GM19468 (cell line): ENCODE measurements around the gene FNDC3B.

Source experiments
- ATAC-seq: cut with Tn5 transposase; IDR thresholded peaks from one replicate; pipeline ENCODE4 v1.9.1; 2021; ENCODE audit warnings: mild to moderate bottlenecking, moderate library complexity, moderate number of reproducible peaks; ENCODE audit not compliant: unreplicated experiment; ENCODE audit errors: extremely low read depth

The FNDC3B gene

GRCh38 chr3:172312711-172313110, 273.3 kb downstream of the FNDC3B start:
- ATAC-seq: no peak

- ATAC-seq: no peak
Measured at GRCh38 chr3:172313671-172314070, 274.3 kb downstream of the FNDC3B start.

- ATAC-seq: no peak
Measured at GRCh38 chr3:172314591-172315160, 275.3 kb downstream of the FNDC3B start.

- ATAC-seq: no peak
Measured at GRCh38 chr3:172315401-172316091, 276.2 kb downstream of the FNDC3B start.

GRCh38 chr3:172316758-172317157, 277.4 kb downstream of the FNDC3B start:
- ATAC-seq: no peak

GRCh38 chr3:172317481-172317880, 278.1 kb downstream of the FNDC3B start:
- ATAC-seq: no peak

- no peak for ATAC-seq
Measured at GRCh38 chr3:172317984-172318383, 278.6 kb downstream of the FNDC3B start.

- no peak for ATAC-seq
Measured at GRCh38 chr3:172319595-172319994, 280.2 kb downstream of the FNDC3B start.

- no peak for ATAC-seq
Measured at GRCh38 chr3:172320468-172320867, 281.1 kb downstream of the FNDC3B start.

- no peak for ATAC-seq
Measured at GRCh38 chr3:172321035-172321434, 281.7 kb downstream of the FNDC3B start.

GRCh38 chr3:172323894-172324610, 284.7 kb downstream of the FNDC3B start:
- no peak for ATAC-seq

GRCh38 chr3:172324611-172325203, 285.3 kb downstream of the FNDC3B start:
- ATAC-seq: no peak

- no peak for ATAC-seq
Measured at GRCh38 chr3:172325461-172325860, 286.1 kb downstream of the FNDC3B start.

- no peak for ATAC-seq
Measured at GRCh38 chr3:172326993-172327392, 287.6 kb downstream of the FNDC3B start.

GRCh38 chr3:172328282-172328681, 288.9 kb downstream of the FNDC3B start:
- ATAC-seq: no peak

- ATAC-seq: no peak
Measured at GRCh38 chr3:172329070-172329469, 289.7 kb downstream of the FNDC3B start.

GRCh38 chr3:172330413-172330812, 291.0 kb downstream of the FNDC3B start:
- no peak for ATAC-seq

GRCh38 chr3:172332256-172333041, 293.1 kb downstream of the FNDC3B start:
- no peak for ATAC-seq

- no peak for ATAC-seq
Measured at GRCh38 chr3:172333042-172333377, 293.6 kb downstream of the FNDC3B start.

- no peak for ATAC-seq
Measured at GRCh38 chr3:172333692-172334457, 294.5 kb downstream of the FNDC3B start.
